PC-3 (cell line): ENCODE data around the gene RPL13A. TPM values are rescaled to one million over a fixed set of nuclear protein-coding genes. Genes with fewer than 3 reads are reported as not detected.

ENCODE experiments used
- ATAC-seq: fragments of 200-7000 bp; cut with Tn5 transposase; 2 replicates; pipeline ENCODE4 v1.9.1; 2020; ENCODE audit warnings: mild to moderate bottlenecking, moderate library complexity
- BruUV-seq: library from RNA; stranded (reverse); fragments of 400-500 nt; replicated peaks from 2 replicates; lab custom pipeline; 2021; lab: Mats Ljungman, UMichigan
- CTCF ChIA-PET: fragments of 300-600 bp; sonication (Branson Sonifier 250); formaldehyde crosslinking; loops from one replicate; lab custom pipeline; 2022; ENCODE audit warnings: antibody characterized with exemption; lab: Charles Lee
- POLR2A ChIA-PET: fragments of 300-600 bp; sonication (Branson Sonifier 250); formaldehyde crosslinking; loops from one replicate; lab custom pipeline; 2022; ENCODE audit warnings: antibody characterized with exemption; ENCODE audit not compliant: unreplicated experiment; lab: Charles Lee
- DNase-seq: peaks from one replicate; pipeline ENCODE4 v3.0.0-alpha.2; 2015
- H2AFZ ChIP-seq: fragments of 300-600 bp; sonication (generic); 2 replicates; pipeline ENCODE4 v1.6.0; 2016; ENCODE audit warnings: antibody characterized with exemption, low read length
- H3F3A ChIP-seq: fragments of 300-600 bp; sonication (generic); one replicate; pipeline ENCODE4 v1.6.0; 2017; ENCODE audit warnings: antibody characterized with exemption, low read length, control low read depth, mild to moderate bottlenecking; ENCODE audit not compliant: unreplicated experiment
- H3K27ac ChIP-seq: fragments of 300-600 bp; sonication (generic); 2 replicates; pipeline ENCODE4 v1.5.1; 2016; ENCODE audit warnings: mild to moderate bottlenecking, low read length
- H3K27me3 ChIP-seq: fragments of 300-600 bp; sonication (generic); 2 replicates; pipeline ENCODE4 v1.6.1; 2016; ENCODE audit warnings: low read length, mixed read lengths
- H3K36me3 ChIP-seq: fragments of 300-600 bp; sonication (generic); 2 replicates; pipeline ENCODE4 v1.6.1; 2016; ENCODE audit warnings: low read depth, mixed run types, low read length, mixed read lengths
- H3K4me1 ChIP-seq: fragments of 300-600 bp; sonication (generic); 2 replicates; pipeline ENCODE4 v1.5.1; 2016; ENCODE audit warnings: low read length; ENCODE audit not compliant: insufficient read depth
- H3K4me2 ChIP-seq: fragments of 300-600 bp; sonication (generic); 2 replicates; pipeline ENCODE4 v1.6.0; 2016; ENCODE audit warnings: low read length
- H3K4me3 ChIP-seq: fragments of 300-600 bp; sonication (generic); 2 replicates; pipeline ENCODE4 v1.5.1; 2016; ENCODE audit warnings: mild to moderate bottlenecking, low read length, mixed read lengths
- H3K79me2 ChIP-seq: fragments of 300-600 bp; sonication (generic); 2 replicates; pipeline ENCODE4 v1.6.1; 2017; ENCODE audit warnings: low read length, mixed read lengths
- H3K9ac ChIP-seq: fragments of 300-600 bp; sonication (generic); 2 replicates; pipeline ENCODE4 v1.6.0; 2016; ENCODE audit warnings: mild to moderate bottlenecking, low read length
- H3K9me2 ChIP-seq: fragments of 300-600 bp; sonication (generic); replicated peaks from 2 replicates; pipeline ENCODE4 v1.6.1; 2016; ENCODE audit warnings: mixed run types, low read length, mixed read lengths
- H3K9me3 ChIP-seq: fragments of 300-600 bp; sonication (generic); 2 replicates; pipeline ENCODE4 v1.6.1; 2016; ENCODE audit warnings: low read length, mixed read lengths
- H4K20me1 ChIP-seq: fragments of 300-600 bp; sonication (generic); 2 replicates; pipeline ENCODE4 v1.6.1; 2016; ENCODE audit warnings: low read length, mixed read lengths
- CTCF ChIP-seq: fragments of 300-600 bp; sonication (generic); conservative IDR thresholded peaks from 2 replicates; pipeline ENCODE4 v1.5.1; 2017; ENCODE audit warnings: antibody characterized with exemption, low read depth, mild to moderate bottlenecking, low read length
- EZH2 ChIP-seq: fragments of 300-600 bp; sonication (generic); IDR thresholded peaks from one replicate; pipeline ENCODE4 v1.6.1; 2017; ENCODE audit warnings: antibody characterized with exemption, mild to moderate bottlenecking, low read length; ENCODE audit not compliant: unreplicated experiment
- EZH2phosphoT487 ChIP-seq: fragments of 300-600 bp; sonication (generic); IDR thresholded peaks from 2 replicates; pipeline ENCODE4 v1.6.1; 2018; ENCODE audit warnings: mild to moderate bottlenecking, antibody characterized with exemption, low read length, borderline replicate concordance
- intact Hi-C: fragments of 100-400 bp; cut with micrococcal nuclease; formaldehyde crosslinking; loops from 2 replicates; pipeline ENCODE4 v1.9.0; 2023
- total RNA-seq: library from RNA; depleted of rRNA; stranded (reverse); fragments of >200 nt; gene quantifications from 2 replicates; pipeline ENCODE4 v1.2.3, GENCODE V29; 2014

Gene RPL13A
- total RNA-seq, 1 experiment from 2014 or later, result 3,023 TPM

DNA sequence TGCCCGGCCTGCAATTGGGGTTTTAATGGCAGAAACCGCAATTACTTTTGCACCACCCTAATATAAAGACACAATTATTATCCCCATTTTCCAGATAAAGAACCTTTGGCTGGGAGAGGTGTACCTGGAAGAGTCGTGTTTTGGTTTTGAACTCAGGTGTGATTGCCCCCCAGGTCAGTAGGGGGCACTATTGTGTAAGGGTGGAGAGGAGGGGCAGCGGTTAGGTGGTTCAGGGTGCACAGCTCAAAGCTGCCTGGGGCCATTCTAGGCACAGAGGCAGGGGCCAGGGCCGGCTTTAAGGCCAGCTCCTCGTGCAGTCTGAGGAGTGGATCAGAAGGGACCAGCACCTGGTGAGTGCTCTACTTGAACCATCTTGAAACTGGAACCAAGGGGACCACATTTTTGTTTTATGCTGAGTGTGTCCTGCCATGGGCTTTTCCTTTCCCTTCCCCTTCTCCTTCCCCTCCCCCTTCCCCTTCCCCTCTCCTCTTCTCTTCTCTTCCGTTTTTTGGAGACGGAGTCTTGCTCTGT, 19.2 kb downstream of the RPL13A start:
- H3K4me2 ChIP-seq, result no peak overlapping the region
- no peak overlapping the region for H2AFZ ChIP-seq
- BruUV-seq, result no TSS peak
- no peaks in the 10 kb centered on the region for H3K79me2 ChIP-seq
- ChIA-PET POLR2A (interaction anchor here (0.5 kb wide), 1 partner anchor 73 kb away, joined by 5 read pairs; no protein-coding TSS in a partner anchor), CTCF (interaction anchor here (1.1 kb wide), 1 partner anchor 40 kb away, joined by 9 read pairs; no protein-coding TSS in a partner anchor)
- TF ChIP-seq EZH2phosphoT487 (no peak), CTCF (peak; percentile 95)
- H3K9ac ChIP-seq, result no peak overlapping the region
- no peak overlapping the region for H3K27ac ChIP-seq
- no peaks in the 10 kb centered on the region for H3K36me3 ChIP-seq
- no peaks in the 10 kb centered on the region for H3K9me2 ChIP-seq
- H3K4me3 ChIP-seq, result no peak overlapping the region
- peaks cover 3% of the 10 kb centered on the region; the same call in 1 of the 2 replicates for H3K4me1 ChIP-seq
- intact Hi-C loops, result no loop called here
- H4K20me1 ChIP-seq, result no peaks in the 10 kb centered on the region
- no peaks in the 10 kb centered on the region for H3F3A ChIP-seq
- ATAC-seq, result peak; percentile 49
- DNase-seq, result peak; percentile 83
- H3K27me3 ChIP-seq, result no peaks in the 10 kb centered on the region
- no peaks in the 10 kb centered on the region for H3K9me3 ChIP-seq

- no peak overlapping the region for H3K4me3 ChIP-seq
- H3K36me3 ChIP-seq, result no peaks in the 10 kb centered on the region
- H3K79me2 ChIP-seq, result no peaks in the 10 kb centered on the region
- TF ChIP-seq CTCF, result no peak
- no peak for TF ChIP-seq EZH2phosphoT487
- TF ChIP-seq EZH2, result no peak
- ChIA-PET POLR2A (no interaction called here), CTCF (no interaction called here)
- H2AFZ ChIP-seq, result no peak overlapping the region
- no peak overlapping the region for H3K9ac ChIP-seq
- H3K4me2 ChIP-seq, result no peak overlapping the region
- no peaks in the 10 kb centered on the region for H4K20me1 ChIP-seq
- peaks cover 7% of the 10 kb centered on the region for H3K4me1 ChIP-seq
- DNase-seq (no peak), ATAC-seq (no peak)
- BruUV-seq, result no TSS peak
- H3K27me3 ChIP-seq, result no peaks in the 10 kb centered on the region
- no peaks in the 10 kb centered on the region for H3K9me2 ChIP-seq
- no peaks in the 10 kb centered on the region for H3F3A ChIP-seq
- H3K9me3 ChIP-seq, result no peaks in the 10 kb centered on the region
- no peak overlapping the region for H3K27ac ChIP-seq
- intact Hi-C loops, result no loop called here
Measured at GRCh38 chr19:49507803-49508494, 20.5 kb downstream of the RPL13A start.
